GM19452 (cell line): ENCODE measurements around the gene CORO7.

Experiments
- ATAC-seq: cut with Tn5 transposase; IDR thresholded peaks from one replicate; pipeline ENCODE4 v1.9.1; 2021; ENCODE audit not compliant: unreplicated experiment

Gene CORO7

DNA sequence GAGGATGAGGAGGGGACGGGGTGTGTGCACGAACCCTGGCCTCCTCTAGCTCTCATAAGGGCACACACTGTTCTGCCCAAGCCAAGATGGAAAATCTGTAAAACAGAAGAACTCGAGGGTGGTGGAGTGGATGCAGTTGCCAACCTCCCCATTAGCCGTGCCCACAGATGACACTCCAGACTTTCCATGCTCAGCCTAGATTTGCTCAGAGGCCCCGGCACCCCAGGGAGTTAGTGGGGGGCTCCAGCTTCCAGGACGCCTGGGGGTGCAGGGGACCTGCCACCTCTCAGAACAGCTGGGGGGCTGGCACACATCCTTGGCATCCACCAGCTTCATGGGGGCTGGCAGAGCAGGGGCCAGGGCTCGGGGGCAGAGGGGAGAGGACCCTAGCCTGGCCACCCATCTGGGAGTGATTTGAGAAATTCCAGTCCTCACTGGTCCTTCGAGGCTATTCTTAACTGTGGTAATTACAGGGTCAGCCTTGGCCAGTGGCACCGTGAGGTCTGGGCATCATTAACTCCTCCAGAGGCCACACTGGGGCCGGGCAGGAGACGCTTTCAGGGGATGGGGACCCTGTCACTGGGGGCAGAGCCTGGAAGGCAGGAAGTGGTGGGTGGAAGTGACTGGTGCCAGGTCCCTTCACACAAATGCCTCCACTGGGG is 30.5 kb downstream of the CORO7 start:
- no peak for ATAC-seq

DNA sequence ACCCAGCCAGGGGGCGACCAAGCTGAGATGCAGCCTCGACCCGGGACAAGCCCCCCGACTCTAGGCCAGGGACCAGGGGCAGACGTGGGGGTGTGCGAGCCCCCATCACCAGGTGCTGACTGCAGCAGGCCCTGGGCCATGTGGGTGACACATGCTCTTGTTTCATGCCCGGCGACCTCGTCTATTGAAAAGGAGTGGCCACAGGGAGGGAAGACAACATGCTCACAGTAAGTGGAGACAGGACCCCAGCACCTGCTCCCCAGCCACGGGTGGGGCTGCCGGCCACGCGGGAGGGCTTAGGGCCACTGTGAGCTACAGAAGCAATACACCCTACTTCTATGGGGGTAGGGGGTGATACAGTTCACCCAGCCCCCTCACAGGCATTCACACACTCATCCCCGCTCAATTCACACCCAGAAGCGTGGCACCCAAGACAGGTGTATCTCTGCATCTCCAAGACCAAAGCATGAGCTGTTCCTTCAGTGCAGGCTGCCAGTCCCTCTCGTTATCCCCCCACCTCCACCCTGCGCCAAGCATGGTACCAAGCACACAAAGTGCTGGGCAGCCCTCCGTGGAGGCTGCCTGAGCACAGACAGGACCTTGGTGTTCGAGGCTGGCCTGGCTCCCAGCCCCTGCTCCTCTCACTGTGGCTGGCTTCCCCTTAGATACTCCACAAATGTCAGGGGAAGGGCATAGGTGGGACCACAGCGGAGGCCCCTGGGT is 31.2 kb downstream of the CORO7 start:
- ATAC-seq, result no peak

DNA sequence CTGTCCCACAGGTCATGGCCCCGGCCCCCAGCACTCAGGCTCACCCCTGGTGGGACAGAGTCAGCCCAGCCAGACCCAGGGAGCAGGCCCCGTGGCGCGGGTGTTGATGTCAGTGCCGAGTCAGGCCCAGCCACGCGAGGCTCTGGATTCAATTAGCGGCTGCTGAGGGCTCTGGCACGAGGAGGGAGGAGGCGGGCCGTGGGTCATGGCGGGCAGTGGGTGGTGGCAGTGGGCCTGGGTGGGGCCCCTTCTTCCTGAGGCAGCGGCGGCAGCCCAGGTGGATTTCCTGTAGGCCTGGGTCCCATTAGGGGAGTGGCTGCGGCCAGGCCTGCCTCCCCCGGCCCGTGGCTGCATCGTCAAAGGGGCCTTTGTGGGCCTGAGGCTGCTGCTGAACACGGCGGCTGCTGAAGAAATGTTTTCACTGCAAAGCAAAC is 31.9 kb downstream of the CORO7 start:
- ATAC-seq, result no peak

DNA sequence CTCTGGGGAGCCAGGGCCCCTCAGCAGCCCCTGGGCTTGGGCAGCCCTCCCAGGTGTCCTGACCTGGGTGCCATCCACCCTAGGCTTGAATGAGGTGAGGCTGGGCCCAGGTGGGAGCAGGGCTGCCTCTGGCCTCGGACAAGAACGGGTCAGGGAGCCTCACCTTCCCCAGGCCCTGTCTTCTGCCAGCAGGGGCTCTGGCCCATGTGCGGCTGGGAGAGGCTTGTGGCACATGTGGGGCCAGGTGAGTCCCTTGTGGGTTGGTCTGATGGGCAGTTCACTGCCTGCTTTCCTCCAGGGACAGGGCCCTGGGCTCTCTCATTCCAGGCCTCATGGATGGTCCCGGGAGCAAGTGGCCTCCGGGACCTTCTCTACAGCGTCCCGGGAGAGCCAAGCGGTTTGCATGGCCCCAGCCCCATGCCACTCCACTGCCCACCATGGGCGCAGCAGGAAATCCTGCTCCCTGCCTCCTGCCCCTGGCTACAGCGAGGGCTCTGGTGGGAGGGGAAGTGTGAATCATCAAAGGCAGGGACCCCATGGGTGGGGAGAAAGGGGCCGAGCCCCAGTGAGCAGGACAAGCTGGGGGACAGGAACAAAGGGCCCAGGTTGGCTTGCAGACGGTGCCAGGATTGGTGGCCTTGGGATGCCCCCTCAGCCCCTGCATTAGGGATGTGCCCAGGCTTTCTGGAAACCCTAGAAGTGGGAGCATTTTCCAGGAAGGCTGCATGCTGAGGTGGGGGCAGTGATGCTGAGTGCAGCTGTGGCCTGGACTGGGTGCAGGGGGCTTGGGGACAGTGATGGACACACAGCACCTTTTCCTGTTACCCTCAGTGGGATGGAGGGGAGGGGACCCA is 32.6 kb downstream of the CORO7 start:
- no peak for ATAC-seq

DNA sequence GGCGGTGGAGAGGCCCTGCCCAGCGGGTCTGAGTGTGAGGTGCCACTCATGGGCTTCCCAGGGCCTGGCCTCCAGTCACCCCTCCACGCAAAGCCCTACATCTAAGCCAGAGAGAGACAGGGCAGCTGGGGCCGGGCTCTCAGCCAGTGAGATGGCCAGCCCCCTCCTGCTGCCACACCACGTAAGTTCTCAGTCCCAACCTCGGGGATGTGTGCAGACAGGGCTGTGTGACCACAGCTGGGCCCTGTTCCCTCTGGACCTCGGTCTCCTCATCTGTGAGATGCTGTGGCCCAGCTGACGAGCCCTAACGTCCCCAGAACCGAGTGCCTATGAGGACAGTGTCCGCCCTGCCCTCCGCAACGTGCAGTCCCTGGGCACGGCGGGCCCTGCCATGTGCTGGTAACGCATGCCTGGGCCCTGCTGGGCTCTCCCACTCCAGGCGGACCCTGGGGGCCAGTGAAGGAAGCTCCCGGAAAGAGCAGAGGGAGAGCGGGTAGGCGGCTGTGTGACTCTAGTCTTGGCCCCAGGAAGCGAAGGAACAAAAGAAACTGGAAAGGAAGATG is 33.5 kb downstream of the CORO7 start:
- no peak for ATAC-seq

DNA sequence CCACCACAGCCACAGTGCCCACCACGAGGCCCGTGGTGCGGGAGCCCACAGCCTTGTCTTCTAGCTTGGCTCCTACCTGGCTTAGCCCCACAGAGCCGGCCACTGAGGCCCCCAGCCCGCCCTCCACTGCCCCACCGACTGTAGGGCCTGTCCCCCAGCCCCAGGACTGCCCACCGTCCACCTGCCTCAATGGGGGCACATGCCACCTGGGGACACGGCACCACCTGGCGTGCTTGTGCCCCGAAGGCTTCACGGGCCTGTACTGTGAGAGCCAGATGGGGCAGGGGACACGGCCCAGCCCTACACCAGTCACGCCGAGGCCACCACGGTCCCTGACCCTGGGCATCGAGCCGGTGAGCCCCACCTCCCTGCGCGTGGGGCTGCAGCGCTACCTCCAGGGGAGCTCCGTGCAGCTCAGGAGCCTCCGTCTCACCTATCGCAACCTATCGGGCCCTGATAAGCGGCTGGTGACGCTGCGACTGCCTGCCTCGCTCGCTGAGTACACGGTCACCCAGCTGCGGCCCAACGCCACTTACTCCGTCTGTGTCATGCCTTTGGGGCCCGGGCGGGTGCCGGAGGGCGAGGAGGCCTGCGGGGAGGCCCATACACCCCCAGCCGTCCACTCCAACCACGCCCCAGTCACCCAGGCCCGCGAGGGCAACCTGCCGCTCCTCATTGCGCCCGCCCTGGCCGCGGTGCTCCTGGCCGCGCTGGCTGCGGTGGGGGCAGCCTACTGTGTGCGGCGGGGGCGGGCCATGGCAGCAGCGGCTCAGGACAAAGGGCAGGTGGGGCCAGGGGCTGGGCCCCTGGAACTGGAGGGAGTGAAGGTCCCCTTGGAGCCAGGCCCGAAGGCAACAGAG is 34.2 kb downstream of the CORO7 start:
- no peak for ATAC-seq

DNA sequence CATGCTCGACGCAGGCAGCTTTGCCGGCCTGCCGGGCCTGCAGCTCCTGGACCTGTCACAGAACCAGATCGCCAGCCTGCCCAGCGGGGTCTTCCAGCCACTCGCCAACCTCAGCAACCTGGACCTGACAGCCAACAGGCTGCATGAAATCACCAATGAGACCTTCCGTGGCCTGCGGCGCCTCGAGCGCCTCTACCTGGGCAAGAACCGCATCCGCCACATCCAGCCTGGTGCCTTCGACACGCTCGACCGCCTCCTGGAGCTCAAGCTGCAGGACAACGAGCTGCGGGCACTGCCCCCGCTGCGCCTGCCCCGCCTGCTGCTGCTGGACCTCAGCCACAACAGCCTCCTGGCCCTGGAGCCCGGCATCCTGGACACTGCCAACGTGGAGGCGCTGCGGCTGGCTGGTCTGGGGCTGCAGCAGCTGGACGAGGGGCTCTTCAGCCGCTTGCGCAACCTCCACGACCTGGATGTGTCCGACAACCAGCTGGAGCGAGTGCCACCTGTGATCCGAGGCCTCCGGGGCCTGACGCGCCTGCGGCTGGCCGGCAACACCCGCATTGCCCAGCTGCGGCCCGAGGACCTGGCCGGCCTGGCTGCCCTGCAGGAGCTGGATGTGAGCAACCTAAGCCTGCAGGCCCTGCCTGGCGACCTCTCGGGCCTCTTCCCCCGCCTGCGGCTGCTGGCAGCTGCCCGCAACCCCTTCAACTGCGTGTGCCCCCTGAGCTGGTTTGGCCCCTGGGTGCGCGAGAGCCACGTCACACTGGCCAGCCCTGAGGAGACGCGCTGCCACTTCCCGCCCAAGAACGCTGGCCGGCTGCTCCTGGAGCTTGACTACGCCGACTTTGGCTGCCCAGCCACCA is 35.1 kb downstream of the CORO7 start:
- ATAC-seq, result no peak

DNA sequence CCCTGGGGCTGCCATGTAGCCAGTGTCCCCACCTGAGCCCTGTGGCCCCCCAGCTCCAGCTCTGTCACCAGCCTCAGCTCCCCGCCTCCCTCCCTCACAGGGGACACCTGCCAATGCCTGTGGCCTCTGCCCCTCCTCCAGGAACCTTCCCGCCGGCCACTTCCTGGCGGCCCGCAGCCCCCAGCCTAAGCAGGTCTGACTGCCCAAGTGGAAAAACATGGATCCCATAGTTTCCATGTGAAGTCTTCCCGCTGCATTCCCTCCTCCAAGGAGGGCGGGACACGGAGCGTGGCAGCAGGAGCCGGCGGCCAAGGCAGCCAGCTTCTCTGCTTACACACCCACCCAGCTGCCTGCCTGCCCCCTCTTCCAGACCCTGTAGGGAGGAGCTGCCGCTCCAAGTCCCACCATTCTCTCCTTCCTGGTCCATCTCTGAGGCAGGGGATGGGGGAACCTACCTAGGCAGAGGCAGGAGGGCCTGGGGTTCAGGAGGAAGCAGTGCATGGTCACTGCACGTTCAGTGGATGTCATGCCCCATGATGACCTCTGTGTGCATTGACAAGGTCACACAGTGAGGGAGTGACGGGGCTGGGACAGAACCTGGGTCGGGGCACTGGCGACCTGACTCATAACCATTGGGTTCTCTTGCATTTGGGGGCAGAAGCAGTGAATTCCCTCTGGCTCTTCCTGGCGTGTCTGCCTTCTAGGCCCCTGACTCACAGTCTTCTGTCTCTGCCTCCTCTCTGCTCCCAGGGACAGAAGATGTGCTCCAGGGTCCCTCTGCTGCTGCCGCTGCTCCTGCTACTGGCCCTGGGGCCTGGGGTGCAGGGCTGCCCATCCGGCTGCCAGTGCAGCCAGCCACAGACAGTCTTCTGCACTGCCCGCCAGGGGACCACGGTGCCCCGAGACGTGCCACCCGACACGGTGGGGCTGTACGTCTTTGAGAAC is 36.0 kb downstream of the CORO7 start:
- no peak for ATAC-seq

DNA sequence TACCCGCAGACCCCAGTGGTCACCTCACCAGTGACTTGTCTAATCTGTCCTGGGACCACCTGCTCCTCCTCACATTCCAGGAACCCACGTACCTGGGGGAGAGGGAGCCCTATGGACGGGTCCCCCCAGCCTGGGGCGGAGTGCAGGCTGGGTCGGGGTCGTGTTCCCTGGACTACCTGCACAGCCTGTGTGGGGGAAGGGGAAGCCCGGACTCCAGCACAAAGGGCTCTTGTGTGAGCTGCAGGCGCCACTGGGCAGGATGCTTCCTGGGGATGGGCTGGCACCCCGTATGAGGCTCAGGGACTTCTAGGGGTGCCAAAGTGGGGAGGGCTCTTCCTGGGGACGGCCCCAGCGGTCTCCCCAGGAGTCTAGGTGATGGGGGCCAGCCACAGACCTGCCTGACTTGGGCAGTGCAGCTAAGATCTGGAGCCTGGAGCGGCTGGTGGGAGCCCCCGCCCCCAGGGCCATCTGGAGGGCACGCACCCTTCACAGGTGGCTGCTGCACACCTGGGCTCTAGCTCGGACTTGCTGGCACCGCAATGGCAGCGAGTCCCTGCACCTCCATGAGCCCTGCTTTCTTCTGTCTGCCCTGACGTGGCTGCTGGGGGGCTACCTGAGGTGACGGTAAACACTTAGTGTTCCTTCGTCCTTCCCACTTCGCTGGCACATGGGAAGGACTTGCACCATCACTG is 37.3 kb downstream of the CORO7 start:
- no peak for ATAC-seq

DNA sequence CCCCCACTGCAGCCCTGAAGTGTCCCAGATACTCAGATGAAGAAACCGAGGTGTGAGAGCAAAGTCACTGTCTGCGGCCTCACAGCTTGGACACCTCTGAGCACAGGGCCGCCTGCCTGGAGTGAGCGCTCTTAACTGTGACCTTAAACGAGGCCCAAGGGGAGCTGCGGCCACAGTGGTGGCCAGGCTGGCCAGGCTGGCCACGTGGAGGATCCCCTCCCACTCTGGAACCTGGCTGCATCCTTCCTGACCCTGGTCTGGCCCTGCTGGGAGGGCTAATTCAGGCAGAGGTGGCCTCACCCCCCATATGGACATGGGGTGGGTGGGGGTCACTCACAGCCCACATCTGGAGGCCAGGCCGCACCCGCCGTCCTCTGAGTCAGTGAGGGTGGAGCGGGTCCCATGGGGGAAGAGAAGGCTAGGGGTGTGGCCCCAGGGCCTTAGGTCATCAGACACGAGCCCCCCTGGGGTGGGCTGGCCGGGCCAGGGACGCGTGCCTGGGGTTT is 38.2 kb downstream of the CORO7 start:
- no peak for ATAC-seq

DNA sequence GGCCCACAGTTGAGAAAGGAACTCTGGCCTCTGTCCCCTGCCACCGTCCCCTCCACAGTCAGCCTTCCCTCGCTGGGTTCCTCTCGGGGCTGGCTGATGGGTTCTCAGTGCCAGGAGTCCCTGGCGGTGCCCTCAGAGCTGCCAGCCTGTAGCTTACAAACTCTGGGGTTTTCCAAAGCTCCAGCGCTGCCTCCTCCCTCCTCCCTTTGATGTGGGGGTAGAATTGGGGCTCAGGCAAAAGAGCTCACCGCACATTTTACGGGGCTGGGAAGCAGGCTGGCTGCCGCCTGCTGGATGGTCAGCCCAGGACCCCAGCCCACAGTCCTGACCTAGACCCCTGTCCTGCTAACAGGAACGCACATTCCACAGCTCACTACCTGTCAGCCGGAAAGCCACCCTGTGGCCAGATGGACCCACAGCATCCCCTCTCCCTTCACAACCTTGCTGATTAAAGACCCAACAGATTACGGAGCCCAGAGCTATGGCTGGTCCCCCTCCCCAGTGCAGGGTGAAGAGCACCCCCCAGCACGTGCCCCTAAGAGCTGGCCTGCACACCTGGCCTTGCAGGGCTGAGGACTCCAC is 38.7 kb downstream of the CORO7 start:
- no peak for ATAC-seq

DNA sequence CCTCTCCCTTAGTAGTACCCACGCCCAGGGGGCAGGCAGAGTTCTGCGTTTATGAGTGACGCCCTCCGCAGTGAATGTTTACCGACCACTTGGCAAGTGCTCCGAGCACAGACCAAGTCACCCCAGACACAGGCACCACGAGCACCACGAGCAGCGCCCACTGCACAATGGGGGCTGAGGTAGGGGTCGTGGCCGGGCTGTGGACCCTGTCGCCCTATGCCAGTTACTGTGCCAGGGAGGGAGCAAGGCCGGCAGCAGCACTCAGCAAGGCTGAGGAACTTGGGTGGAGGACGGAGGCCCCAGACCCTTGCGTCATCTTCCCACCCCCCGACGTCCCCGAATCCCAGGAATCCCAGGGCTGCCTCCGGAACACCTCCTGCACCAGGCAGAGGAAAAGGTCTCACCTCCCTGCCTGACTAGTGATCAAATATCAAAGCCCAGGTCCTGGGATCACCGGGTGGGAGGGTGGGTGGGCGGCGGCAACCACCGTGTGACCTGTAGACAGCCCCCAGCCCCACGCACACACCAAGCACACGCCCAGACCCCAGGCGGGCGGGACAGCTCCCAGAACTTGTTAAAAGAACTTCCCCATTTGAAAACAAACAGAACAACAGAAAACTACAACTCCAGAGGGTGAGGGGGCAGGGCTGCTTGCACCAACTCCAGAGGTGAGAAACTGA is 39.4 kb downstream of the CORO7 start:
- no peak for ATAC-seq

DNA sequence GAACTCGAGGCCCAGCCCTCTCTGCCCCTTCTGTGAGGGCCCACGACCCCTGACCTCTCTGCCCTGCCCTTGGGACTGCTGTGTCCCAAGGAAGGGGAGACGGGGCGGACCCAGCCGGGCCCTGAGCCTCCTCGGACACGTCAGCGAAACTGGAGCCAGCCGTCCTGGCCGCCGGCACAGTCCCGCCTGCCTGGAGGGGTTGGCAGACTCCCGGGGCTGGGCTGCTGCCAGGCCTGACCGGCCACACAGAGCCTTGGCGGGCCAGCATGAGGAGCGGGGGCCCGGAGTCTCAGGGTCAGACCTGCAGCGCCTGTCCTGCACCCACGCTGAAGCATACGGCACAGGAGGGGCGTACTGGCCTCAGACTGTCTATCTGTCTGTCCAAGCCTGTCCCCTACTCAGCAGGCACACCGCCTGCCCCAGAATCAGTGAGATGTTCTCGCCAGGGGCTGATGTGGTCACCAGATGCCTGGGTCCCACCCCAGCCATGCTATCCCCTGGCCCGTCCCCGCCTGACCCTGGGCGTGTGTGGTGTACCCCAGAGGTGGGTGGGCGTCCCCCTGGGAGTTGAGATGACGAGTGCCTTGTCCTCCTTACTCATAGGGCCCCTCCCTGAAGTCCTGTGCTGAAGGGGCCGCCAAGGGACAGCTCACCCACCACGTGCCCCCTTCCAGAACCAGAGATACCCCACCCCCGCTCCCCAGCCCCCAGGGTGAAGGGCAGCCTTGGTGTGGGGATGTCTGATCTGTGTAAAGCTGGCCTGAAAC is 40.1 kb downstream of the CORO7 start:
- no peak for ATAC-seq

DNA sequence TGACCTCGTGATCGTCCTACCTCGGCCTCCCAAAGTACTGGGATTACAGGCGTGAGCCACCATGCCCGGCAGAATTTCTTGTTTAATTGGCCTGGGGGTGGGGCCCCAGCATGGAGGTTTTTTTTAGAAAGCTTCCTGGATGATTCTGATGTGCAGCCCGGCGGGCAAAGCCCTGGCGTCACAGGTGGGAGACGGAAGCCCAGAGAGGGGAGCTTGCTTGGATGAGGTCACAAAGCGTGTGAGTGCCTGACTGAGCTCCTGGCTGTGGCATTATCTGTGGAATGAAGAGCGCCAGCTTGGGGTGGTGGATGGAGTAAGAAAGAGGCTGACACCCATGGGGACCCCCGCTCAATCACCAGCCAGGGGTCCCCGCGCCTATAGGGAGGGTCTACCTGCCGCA is 40.7 kb downstream of the CORO7 start:
- no peak for ATAC-seq

DNA sequence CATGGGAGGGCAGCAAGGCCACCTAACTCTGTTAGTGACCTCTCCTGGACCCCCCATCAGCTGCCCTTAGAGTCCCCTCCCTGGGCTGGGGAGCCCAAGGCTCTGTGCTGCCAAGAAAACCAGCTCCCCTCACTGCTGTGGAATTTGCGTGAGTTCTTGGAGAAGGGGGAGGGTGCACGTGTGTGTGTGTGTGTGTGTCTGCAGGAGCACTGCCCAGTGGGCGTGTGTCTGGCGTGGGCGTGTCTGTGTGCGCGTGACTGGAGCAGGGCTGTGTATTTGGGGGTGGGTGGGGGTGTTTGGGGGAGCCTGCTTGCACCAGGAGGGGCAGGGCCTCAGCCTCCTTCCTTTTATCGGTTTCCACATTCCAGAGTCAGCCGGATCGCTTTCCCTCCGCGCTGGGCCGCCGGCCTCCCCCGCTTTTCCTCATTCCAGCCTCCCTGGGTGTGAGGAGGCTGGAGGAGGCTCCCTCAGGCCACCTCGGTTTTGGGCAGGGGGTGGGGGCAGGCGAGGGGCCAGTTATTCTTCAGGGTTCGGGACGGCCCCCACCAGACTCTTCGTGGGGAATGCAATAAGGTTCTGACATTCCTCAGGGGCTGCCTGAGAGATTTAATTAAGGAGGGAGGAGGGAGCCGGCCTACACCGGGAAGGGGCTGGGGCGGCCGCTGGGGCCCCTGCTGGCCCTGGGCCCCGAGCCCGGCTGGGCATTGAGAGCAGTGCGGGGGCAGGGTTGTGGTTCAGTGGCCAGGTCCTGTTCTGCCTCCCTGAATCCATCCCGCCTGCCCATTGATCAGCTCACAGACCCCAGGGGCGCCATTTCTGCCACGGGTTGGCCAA is 42.3 kb downstream of the CORO7 start:
- ATAC-seq, result no peak
